Measurements from ENCODE around the gene AOAH.
A peak's percentile ranks its signal among the peaks of the same experiment; 100 is the strongest.
"Not testable (repeated sequence)": the region's sequence is repeated elsewhere in the genome, so short reads cannot be mapped to it uniquely, and the experiment has no call there.

AOAH gene

DNA sequence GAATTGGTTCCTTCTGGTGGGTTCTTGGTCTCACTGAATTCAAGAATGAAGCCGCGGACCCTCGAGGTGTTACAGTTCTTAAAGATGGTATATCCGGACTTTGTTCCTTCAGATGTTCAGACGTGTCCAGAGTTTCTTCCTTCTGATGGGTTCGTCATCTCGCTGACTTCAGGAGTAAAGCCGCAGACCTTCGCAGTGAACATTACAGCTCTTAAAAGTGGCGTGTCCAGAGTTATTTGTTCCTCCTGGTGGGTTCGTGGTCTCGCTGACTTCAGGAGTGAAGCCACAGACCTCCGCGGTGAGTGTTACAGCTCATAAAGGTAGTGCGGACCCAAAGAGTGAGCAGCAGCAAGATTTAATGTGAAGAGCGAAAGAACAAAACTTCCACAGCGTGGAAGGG lies 220.1 kb downstream of the AOAH start:
- not testable (repeated sequence) for DNase-seq

DNA sequence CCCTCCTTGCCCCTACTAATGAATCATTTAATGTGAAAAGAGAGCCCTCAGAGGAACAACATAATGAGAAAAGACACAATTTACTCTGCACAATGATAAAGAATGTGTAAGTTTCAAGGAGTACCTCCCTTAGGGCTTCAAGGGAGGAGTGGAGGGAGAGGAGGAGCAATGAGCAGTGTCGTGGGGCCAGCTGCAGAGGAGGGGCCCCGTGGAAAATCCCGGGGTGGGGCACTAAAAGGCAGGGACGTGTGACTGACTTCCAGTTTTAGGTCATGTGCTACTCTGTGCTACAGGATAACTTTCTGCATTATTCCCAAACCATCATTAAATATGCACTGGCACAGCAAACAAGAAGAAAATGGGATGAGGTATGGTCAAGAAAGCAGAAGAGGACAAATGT lies 226.5 kb downstream of the AOAH start:
- no peak for DNase-seq

GRCh38 chr7:36497176-36497575 lies 227.1 kb downstream of the AOAH start:
- not testable (repeated sequence) for DNase-seq

DNA sequence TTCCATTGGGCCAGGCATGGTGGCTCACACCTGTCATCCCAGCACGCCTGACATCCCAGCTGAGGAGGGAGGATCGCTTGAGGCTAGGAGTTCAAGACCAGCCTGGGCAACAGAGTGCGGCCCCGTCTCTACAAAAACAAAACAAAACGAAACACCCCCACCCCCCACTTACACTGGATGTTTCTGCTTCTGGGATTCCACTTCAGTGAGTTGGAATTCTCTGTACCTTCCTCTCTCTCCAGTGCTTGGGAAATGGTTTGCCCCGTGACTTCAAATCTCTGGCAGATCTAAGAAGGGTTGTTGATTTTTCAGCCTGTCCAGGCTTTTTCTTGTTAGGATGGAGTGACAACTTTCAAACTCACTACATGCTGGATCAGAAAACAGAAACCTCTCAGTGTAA lies 227.7 kb downstream of the AOAH start:
- no peak for DNase-seq

- DNase-seq: no peak
These were observed 233.0 kb downstream of the AOAH start for GRCh38 chr7:36491317-36491716.

GRCh38 chr7:36490419-36490830 lies 233.9 kb downstream of the AOAH start:
- DNase-seq: no peak

DNA sequence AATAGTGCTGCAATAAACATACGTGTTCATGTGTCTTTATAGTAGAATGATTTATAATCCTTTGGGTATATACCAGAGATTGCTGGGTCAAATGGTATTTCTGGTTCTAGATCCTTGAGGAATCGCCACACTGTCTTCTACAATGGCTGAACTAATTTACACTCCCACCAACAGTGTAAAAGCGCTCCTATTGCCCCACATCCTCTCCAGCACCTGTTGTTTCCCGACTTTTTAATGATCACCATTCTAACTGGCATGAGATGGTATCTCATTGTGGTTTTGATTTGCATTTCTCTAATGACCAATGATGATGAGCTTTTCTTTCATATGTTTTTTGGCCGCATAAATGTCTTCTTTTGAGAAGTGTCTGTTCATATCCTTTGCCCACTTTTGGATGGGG lies 235.6 kb downstream of the AOAH start:
- not testable (repeated sequence) for DNase-seq

- DNase-seq: no peak
These were observed 236.4 kb downstream of the AOAH start for GRCh38 chr7:36487756-36488336.

DNA sequence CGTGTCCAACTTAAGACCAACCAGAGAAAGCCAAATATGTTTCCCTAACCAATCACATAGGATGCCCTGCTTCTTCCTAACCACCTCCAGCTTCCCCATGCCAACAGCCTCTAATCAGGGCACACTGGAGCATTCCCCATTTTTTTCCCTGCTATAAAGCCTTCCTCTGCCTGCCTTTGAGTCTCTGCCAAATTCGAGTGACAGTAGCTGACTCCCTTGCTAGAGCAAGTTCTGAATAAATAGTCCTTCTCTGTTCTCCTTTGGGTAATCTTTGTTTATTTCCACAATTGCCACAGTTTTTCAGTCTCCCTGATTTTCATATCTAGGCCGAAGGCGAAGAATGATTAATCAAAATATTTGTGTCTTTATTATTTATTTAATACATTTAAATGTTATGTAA lies 238.0 kb downstream of the AOAH start:
- DNase-seq: no peak

- DNase-seq: no peak
These were observed 240.0 kb downstream of the AOAH start for GRCh38 chr7:36484265-36484664.

GRCh38 chr7:36483853-36484252 lies 240.4 kb downstream of the AOAH start:
- DNase-seq: not testable (repeated sequence)

DNA sequence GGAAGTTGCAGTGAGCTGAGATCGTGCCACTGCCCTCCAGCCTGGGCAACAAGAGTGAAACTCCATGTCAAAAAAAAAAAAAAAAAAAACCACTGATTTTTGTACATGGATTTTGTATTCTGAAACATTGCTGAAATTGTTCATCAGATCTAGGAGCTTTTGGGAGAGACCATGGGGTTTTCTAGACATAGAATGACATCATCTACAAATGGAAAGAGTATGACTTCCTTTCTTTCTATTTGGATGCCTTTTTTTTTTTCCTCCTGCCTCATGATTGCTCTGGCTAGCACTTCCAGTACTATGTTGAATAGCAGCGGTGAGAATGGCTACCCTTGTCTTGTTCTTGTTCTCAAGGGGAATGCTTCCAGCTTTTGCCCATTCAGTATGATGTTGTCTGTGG lies 245.5 kb downstream of the AOAH start:
- no peak for DNase-seq

- DNase-seq: peak; percentile 11 to 30
These were observed 248.9 kb downstream of the AOAH start for GRCh38 chr7:36475381-36475780.

DNA sequence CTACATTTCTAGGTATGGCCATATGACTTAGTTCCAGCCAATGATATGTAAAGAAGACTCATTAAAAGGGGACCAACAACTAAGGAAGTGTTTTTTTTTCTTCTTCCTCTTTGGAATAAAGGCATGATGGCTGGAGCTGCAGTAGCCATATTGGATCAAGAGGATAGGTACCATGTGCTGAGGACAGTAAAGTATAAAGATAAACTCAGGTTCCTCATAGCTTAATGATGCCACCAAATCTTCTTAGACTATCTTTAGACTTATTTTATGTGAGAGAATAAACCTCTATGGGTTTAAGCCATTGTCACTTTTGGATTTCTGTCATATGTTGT lies 249.3 kb downstream of the AOAH start:
- DNase-seq: no peak

GRCh38 chr7:36474283-36475010 lies 249.8 kb downstream of the AOAH start:
- peak; percentile 2 to 8 for DNase-seq

GRCh38 chr7:36473454-36474282 lies 250.6 kb downstream of the AOAH start:
- peak; percentile 48 to 68 for DNase-seq

DNA sequence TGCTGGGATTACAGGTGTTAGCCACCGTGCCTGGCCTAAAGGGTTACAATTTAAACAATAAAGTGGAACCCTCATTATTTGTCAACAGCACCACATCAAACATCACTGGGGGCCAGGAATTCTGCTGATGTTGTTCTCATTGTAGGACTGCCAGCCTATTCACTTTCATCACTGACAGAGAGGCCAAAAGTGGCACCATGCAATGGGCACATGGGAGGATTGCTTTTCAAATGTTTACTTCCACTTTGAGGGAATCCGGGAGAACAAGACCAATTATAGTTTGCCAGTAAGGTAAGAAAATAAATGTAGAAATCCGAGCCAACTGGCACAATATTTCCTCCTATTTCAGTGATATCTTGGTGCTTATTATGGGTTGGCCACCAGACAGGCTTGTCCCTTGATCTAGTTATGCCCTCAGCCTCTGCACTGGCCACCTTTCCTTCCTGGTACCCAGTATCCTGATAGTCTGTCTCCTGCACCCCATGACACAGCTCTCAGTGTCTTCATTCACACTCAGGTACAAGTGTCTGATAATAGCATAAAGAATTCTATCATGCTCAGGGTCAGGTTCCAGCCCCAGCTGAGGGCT lies 252.1 kb downstream of the AOAH start:
- no peak for DNase-seq

DNA sequence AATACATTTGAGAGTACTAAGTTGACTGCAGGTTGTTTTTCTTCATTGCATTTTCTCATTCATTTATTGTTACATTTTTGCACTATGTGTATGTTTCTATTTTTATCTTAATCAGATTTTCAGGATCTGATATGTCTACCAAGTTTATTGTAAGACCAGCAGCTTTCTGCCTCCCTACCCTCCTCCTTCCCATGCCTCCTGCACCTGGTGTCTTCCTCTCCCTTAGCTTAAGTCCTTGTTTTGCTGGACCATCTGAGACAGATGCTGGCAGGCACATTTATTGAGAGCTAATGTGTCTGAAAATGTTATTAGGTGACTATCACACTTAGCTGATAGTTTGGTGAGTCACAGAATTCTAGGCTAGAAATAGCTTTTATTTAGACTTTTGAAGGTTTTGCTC lies 255.1 kb downstream of the AOAH start:
- no peak for DNase-seq

DNA sequence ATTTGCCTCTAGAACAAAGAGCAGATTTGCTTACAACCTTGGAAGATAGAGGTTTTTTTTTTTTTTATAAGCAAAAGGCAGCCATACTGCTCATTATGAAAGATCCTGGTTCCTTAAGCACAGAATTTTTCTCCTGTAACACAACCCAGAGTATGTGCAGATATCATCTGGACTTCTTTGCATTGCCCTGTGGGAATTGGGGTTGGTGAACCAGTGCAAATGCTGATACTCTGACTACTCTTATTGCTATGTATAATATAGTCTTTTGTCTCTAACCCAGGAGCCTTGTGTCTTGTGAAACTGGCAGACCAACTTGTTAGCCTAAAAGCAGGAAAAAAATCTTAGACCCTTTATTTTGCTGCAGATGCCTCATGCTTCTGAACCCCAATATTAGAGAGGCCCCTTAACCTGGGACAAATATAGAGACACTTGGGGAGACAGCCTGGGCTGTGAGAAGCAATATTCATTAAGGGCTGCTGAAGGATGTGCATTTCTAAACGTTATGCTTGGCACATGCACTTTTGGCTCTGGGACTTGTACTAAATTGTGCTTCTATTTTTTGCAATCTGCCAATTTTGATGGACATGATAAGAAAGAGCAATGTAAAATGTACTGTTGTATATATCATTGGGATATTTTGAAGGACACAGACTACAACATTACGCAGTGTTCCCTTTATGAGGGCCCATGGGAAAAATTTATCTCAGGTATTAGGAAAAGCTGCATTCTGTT lies 255.8 kb downstream of the AOAH start:
- no peak for DNase-seq

GRCh38 chr7:36466001-36466400 lies 258.3 kb downstream of the AOAH start:
- not testable (repeated sequence) for DNase-seq

- no peak for DNase-seq
These were observed 260.0 kb downstream of the AOAH start for GRCh38 chr7:36464271-36464670.

All from activated CD4-positive, alpha-beta T cell treated with anti-CD3 and anti-CD28 coated beads, Interleukin-2, amount 50 U/mL, for 48 hours (primary cell).